ENCODE measurements around the gene ELF5.
A peak's percentile ranks its signal among the peaks of the same experiment; 100 is the strongest.

Gene ELF5

GRCh38 chr11:34530545-34531234, 17.1 kb upstream of the ELF5 start:
- no peak overlapping the region for H3K27ac Mint-ChIP-seq
- H3K4me1 Mint-ChIP-seq: peaks cover 4% of the 10 kb centered on the region
- H3K36me3 Mint-ChIP-seq: peaks cover 5% of the 10 kb centered on the region
- peaks cover 32% of the 10 kb centered on the region for H3K27me3 Mint-ChIP-seq
- DNase-seq (ENCODE audit: low spot score in 2 of 2) (no peak), ATAC-seq (ENCODE audit: low read depth) (no peak)
- peaks cover 8% of the 10 kb centered on the region for H3K9me3 Mint-ChIP-seq
- H3K4me3 Mint-ChIP-seq: no peak overlapping the region

GRCh38 chr11:34529643-34530042, 16.0 kb upstream of the ELF5 start:
- ATAC-seq (ENCODE audit: low read depth) (no peak), DNase-seq (ENCODE audit: low spot score in 2 of 2) (no peak)
- Mint-ChIP-seq H3K4me3 (no peak overlapping the region), H3K27ac (no peak overlapping the region), H3K36me3 (peaks cover 4% of the 10 kb centered on the region), H3K4me1 (peaks cover 4% of the 10 kb centered on the region), H3K27me3 (peaks cover 27% of the 10 kb centered on the region), H3K9me3 (peaks cover 6% of the 10 kb centered on the region)

DNA sequence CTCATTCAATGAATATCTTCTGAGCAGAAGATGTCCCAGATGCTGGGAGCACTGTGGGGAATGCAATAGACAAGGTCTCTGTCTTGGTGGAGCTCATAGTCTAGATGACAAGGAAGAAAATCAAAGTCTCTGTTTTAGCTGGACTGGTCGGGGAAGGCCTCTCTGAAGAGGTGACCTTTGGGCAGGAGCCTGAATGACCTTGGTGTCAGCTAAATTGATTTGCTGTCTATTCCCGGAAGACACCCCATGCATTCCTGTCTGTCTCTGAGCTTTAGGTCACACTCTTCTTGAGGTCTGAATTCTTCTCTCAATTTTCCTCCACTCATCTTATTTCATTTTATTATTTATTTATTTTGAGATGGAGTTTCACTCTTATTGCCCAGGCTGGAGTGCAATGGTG, 14.5 kb upstream of the ELF5 start:
- Mint-ChIP-seq H3K27me3 (peaks cover 23% of the 10 kb centered on the region), H3K4me1 (peaks cover 4% of the 10 kb centered on the region), H3K4me3 (no peak overlapping the region), H3K9me3 (peaks cover 2% of the 10 kb centered on the region), H3K27ac (no peak overlapping the region), H3K36me3 (peaks cover 2% of the 10 kb centered on the region)
- no peak for ATAC-seq (ENCODE audit: low read depth)
- no peak for DNase-seq (ENCODE audit: low spot score in 2 of 2)

DNA sequence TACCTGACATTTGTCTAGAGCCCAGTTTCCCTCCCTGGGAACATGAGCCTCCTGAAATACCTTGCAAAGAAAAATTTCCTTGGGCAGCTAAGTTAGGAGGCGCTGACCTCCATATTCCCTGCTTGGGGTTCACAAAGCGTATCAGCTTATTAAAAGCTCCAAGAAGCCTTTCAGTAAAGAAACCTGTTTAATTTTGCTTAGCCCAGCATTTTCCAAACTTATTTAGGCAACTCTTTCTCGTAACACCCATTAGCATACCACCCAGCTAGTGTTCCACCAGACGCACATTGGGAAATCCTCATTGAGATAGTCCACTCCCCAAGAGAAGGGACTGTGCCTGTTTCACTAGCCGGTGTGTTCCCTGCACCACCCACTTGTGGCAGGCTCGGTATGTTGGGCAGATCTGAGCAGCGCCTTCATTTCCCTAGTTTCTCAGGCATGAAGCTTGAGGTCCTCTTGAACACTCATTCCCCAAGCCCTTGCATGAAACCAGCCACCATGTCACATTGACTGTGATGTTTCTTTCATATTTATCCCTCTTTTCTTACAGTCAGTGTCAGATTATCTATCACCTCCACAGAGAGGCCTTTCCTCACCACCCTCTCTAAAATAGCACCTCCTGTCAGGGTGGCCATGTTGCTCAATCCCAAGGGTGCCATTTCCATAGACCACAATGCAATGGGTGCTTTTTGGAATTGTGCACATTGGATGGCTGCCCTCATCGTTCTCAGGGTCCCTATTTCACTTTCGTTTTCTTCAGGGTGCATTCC, 12.5 kb upstream of the ELF5 start:
- peaks cover 20% of the 10 kb centered on the region for H3K27me3 Mint-ChIP-seq
- H3K36me3 Mint-ChIP-seq: peaks cover under 1% of the 10 kb centered on the region
- no peak overlapping the region for H3K27ac Mint-ChIP-seq
- DNase-seq (ENCODE audit: low spot score in 2 of 2) (no peak), ATAC-seq (ENCODE audit: low read depth) (no peak)
- peak overlapping the region; percentile 33 for H3K4me3 Mint-ChIP-seq
- peaks cover 4% of the 10 kb centered on the region for H3K4me1 Mint-ChIP-seq
- no peaks in the 10 kb centered on the region for H3K9me3 Mint-ChIP-seq

DNA sequence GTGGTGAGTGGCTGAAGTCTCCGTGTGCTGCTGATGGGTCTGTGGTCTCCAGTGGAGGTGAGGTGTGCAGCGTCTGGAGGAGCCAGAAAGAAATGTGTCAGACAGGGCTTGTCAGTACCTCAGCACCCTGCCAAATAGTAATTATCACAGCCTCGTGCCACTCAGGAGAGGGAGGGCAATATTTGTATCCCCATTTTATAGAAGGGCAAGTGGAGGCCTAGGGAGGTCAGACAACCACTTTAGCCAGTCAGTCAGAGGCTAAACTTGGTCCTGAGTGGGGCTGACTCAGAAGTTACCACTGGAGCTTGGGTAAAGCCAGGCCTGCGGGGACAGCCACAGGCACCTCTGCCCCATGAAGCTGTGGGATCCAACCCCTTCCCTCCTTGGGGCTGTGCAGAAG, 11.5 kb upstream of the ELF5 start:
- H3K36me3 Mint-ChIP-seq: no peaks in the 10 kb centered on the region
- no peak for DNase-seq (ENCODE audit: low spot score in 2 of 2)
- H3K9me3 Mint-ChIP-seq: no peaks in the 10 kb centered on the region
- H3K4me3 Mint-ChIP-seq: no peak overlapping the region
- peaks cover 15% of the 10 kb centered on the region for H3K27me3 Mint-ChIP-seq
- no peak overlapping the region for H3K27ac Mint-ChIP-seq
- no peak for ATAC-seq (ENCODE audit: low read depth)
- peaks cover 4% of the 10 kb centered on the region for H3K4me1 Mint-ChIP-seq

DNA sequence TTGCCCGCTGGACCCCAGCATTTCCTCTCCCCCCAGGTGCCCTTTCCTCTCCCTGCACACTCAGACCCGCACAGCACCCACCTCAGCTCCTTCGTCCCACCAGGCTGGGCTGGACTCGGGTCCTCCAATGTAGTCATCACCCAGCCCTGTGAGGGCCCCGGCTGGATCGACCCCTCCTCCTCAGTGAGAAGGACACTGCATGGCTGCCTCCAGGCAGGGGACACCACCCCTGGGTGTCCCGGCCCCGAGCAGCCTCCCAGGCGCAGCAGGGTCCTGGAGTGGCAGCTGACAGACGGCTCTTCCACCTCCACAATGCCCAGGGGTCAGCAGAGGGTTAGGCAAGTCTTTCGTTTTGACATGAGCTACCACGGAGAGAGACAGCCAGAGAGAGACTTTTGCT, 11.1 kb upstream of the ELF5 start:
- H3K4me3 Mint-ChIP-seq: no peak overlapping the region
- no peak overlapping the region for H3K27ac Mint-ChIP-seq
- H3K9me3 Mint-ChIP-seq: no peaks in the 10 kb centered on the region
- DNase-seq (ENCODE audit: low spot score in 2 of 2) (no peak), ATAC-seq (ENCODE audit: low read depth) (no peak)
- H3K27me3 Mint-ChIP-seq: peaks cover 12% of the 10 kb centered on the region
- peaks cover 4% of the 10 kb centered on the region for H3K4me1 Mint-ChIP-seq
- no peaks in the 10 kb centered on the region for H3K36me3 Mint-ChIP-seq

GRCh38 chr11:34523053-34523452, 9.5 kb upstream of the ELF5 start:
- ATAC-seq (ENCODE audit: low read depth) (no peak), DNase-seq (ENCODE audit: low spot score in 2 of 2) (no peak)
- Mint-ChIP-seq H3K36me3 (no peaks in the 10 kb centered on the region), H3K27me3 (peaks cover 5% of the 10 kb centered on the region), H3K27ac (no peak overlapping the region), H3K9me3 (no peaks in the 10 kb centered on the region), H3K4me1 (peaks cover 4% of the 10 kb centered on the region), H3K4me3 (no peak overlapping the region)

DNA sequence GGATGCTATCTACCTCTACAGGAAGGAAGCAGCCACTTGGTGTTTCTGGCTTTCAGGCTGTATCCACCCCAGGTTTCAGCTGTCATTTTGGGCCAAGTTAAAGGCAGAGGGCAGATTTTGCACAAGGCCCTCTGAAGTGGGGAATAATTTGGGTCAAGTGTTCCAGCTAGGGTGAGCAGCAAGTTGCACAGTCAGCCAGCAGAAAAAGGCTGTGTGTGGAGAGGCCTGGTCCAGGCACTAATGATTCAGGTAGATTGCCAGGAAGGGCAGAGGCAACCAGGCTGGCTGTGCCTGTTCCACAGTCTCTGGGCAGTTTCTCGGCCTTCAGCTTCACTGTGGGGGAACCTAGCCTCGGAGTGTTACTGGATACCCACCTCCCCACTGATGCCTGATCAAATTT, 8.6 kb upstream of the ELF5 start:
- Mint-ChIP-seq H3K27ac (no peak overlapping the region), H3K9me3 (no peaks in the 10 kb centered on the region), H3K4me3 (no peak overlapping the region), H3K4me1 (peaks cover 4% of the 10 kb centered on the region), H3K36me3 (no peaks in the 10 kb centered on the region), H3K27me3 (peaks cover 5% of the 10 kb centered on the region)
- ATAC-seq (ENCODE audit: low read depth) (no peak), DNase-seq (ENCODE audit: low spot score in 2 of 2) (no peak)

DNA sequence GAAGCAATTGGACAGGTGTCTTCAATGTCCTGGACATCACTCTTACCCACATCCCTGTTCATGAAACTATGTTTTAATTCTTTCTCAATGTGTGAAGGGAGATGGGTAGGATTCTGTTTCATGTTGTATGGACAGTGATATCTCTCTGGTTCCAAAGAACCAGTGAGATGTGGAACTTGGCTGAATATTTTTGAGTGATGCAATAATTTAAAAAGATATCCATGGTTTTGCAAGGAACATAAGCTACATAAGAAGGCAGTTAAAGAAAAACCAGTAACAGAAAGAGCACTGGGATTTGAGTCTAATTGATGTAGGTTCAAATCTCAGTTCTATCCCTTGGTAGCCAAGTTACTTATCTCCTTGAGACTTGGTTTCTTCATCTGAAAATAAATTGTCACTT, 7.7 kb upstream of the ELF5 start:
- DNase-seq (ENCODE audit: low spot score in 2 of 2) (no peak), ATAC-seq (ENCODE audit: low read depth) (no peak)
- Mint-ChIP-seq H3K9me3 (no peaks in the 10 kb centered on the region), H3K27ac (no peak overlapping the region), H3K4me1 (peaks cover under 1% of the 10 kb centered on the region), H3K4me3 (no peak overlapping the region), H3K36me3 (no peaks in the 10 kb centered on the region), H3K27me3 (peaks cover 3% of the 10 kb centered on the region)

- Mint-ChIP-seq H3K4me1 (no peaks in the 10 kb centered on the region), H3K4me3 (no peak overlapping the region), H3K27ac (no peak overlapping the region), H3K36me3 (no peaks in the 10 kb centered on the region), H3K27me3 (peaks cover 2% of the 10 kb centered on the region), H3K9me3 (no peaks in the 10 kb centered on the region)
- ATAC-seq (ENCODE audit: low read depth) (no peak), DNase-seq (ENCODE audit: low spot score in 2 of 2) (no peak)
These were observed 6.1 kb upstream of the ELF5 start for GRCh38 chr11:34519595-34520235.

- no peak for DNase-seq (ENCODE audit: low spot score in 2 of 2)
- Mint-ChIP-seq H3K27me3 (no peaks in the 10 kb centered on the region), H3K4me3 (no peak overlapping the region), H3K4me1 (no peaks in the 10 kb centered on the region), H3K9me3 (no peaks in the 10 kb centered on the region), H3K36me3 (no peaks in the 10 kb centered on the region), H3K27ac (no peak overlapping the region)
- ATAC-seq (ENCODE audit: low read depth): no peak
These were observed 2.9 kb upstream of the ELF5 start for GRCh38 chr11:34516247-34517040.

- H3K36me3 Mint-ChIP-seq: no peaks in the 10 kb centered on the region
- DNase-seq (ENCODE audit: low spot score in 2 of 2) (no peak), ATAC-seq (ENCODE audit: low read depth) (no peak)
- no peaks in the 10 kb centered on the region for H3K9me3 Mint-ChIP-seq
- H3K4me1 Mint-ChIP-seq: no peaks in the 10 kb centered on the region
- H3K27me3 Mint-ChIP-seq: no peaks in the 10 kb centered on the region
- peak overlapping the region; percentile 55 for H3K27ac Mint-ChIP-seq
- H3K4me3 Mint-ChIP-seq: no peak overlapping the region
These were observed 1.0 kb upstream of the ELF5 start for GRCh38 chr11:34514597-34514996.

GRCh38 chr11:34512840-34513681, 533 bp downstream of the ELF5 start:
- H3K9me3 Mint-ChIP-seq: no peaks in the 10 kb centered on the region
- H3K27me3 Mint-ChIP-seq: no peaks in the 10 kb centered on the region
- ATAC-seq (ENCODE audit: low read depth) (peak; percentile 97), DNase-seq (ENCODE audit: low spot score in 2 of 2) (peak; percentile 49 to 60)
- H3K27ac Mint-ChIP-seq: no peak overlapping the region
- H3K4me3 Mint-ChIP-seq: no peak overlapping the region
- no peaks in the 10 kb centered on the region for H3K4me1 Mint-ChIP-seq
- no peaks in the 10 kb centered on the region for H3K36me3 Mint-ChIP-seq

Measured in memory B cell (primary cell).